ENCODE measurements around the gene KEL. TPM values are rescaled to one million over a fixed set of nuclear protein-coding genes. Genes with fewer than 3 reads are reported as not detected.

Gene KEL
- total and polyA plus RNA-seq, 8 donors = 0.23 to 3.1 (median 0.31) TPM; not detected in 3

- Histone ChIP-seq H3K36me3 (no peaks in the 10 kb centered on the region), H3K27ac (no peak overlapping the region), H3K4me3 (no peak overlapping the region), H3K4me1 (peaks cover 0 to 4% (median 3%) of the 10 kb centered on the region in 3 donors), H3K27me3 (no peaks in the 10 kb centered on the region), H3K9me3 (no peaks in the 10 kb centered on the region)
- intact Hi-C loops (cut with DNase I) = no loop called here
- ATAC-seq = no peak
- no peak for FAIRE-seq
- TF ChIP-seq CTCF (IDR thresholded peaks at IDR 0.05) = no peak
- DNase-seq = no peak
- 84 to 85% methylated on average over 8 of the region's 8 CpGs for WGBS, 2 donors
Observed at GRCh38 chr7:142915315-142915714, 46.8 kb downstream of the KEL start.

- WGBS, 2 donors = 68 to 74% methylated on average over 1 of the region's 1 CpG
- DNase-seq = no peak
- no peak for FAIRE-seq
Observed at GRCh38 chr7:142914121-142914520, 48.0 kb downstream of the KEL start.

GRCh38 chr7:142913566-142913965, 48.6 kb downstream of the KEL start:
- Histone ChIP-seq H3K27me3 (no peaks in the 10 kb centered on the region), H3K4me1 (peaks cover 4 to 10% (median 9%) of the 10 kb centered on the region in 3 donors), H3K9me3 (no peaks in the 10 kb centered on the region), H3K27ac (no peak overlapping the region), H3K36me3 (no peaks in the 10 kb centered on the region), H3K4me3 (no peak overlapping the region)
- intact Hi-C loops (cut with DNase I) = no loop called here
- 75 to 85% methylated on average over 2 of the region's 2 CpGs for WGBS, 2 donors
- TF ChIP-seq CTCF (IDR thresholded peaks at IDR 0.05) = no peak
- no peak for ATAC-seq
- FAIRE-seq = no peak
- no peak for DNase-seq

More at GRCh38 chr7:142914121-142914520, 48.0 kb downstream of the KEL start:
- peaks cover 4 to 10% (median 9%) of the 10 kb centered on the region in 3 donors for H3K4me1 ChIP-seq
- TF ChIP-seq CTCF (IDR thresholded peaks at IDR 0.05) = no peak
- intact Hi-C loops (cut with DNase I) = no loop called here
- ATAC-seq = no peak
- no peaks in the 10 kb centered on the region for H3K9me3 ChIP-seq
- H3K27me3 ChIP-seq = no peaks in the 10 kb centered on the region
- no peak overlapping the region for H3K4me3 ChIP-seq
- H3K27ac ChIP-seq = no peak overlapping the region
- no peaks in the 10 kb centered on the region for H3K36me3 ChIP-seq

GRCh38 chr7:142913051-142913450, 49.1 kb downstream of the KEL start:
- no peak for TF ChIP-seq CTCF (IDR thresholded peaks at IDR 0.05)

GRCh38 chr7:142910481-142910880, 51.7 kb downstream of the KEL start:
- Histone ChIP-seq H3K9me3 (no peaks in the 10 kb centered on the region), H3K4me1 (peaks cover 4 to 10% (median 9%) of the 10 kb centered on the region in 3 donors), H3K4me3 (no peak overlapping the region), H3K36me3 (no peaks in the 10 kb centered on the region), H3K27me3 (no peaks in the 10 kb centered on the region), H3K27ac (peak overlapping the region in 3 of 4 donors; percentile 49 to 83 (median 79))
- no peak for TF ChIP-seq CTCF (IDR thresholded peaks at IDR 0.05)
- ATAC-seq = no peak
- DNase-seq = no peak
- intact Hi-C loops (cut with DNase I) = no loop called here
- no peak for FAIRE-seq
- 32 to 40% methylated on average over 2 of the region's 2 CpGs for WGBS, 2 donors

More at GRCh38 chr7:142913051-142913450, 49.1 kb downstream of the KEL start:
- no peaks in the 10 kb centered on the region for H3K27me3 ChIP-seq
- DNase-seq (no peak), FAIRE-seq (no peak), ATAC-seq (no peak)
- peaks cover 4 to 10% (median 9%) of the 10 kb centered on the region in 3 donors for H3K4me1 ChIP-seq
- no peaks in the 10 kb centered on the region for H3K36me3 ChIP-seq
- intact Hi-C loops (cut with DNase I) = no loop called here
- H3K4me3 ChIP-seq = no peak overlapping the region
- H3K9me3 ChIP-seq = no peaks in the 10 kb centered on the region
- 51 to 55% methylated on average over 3 of the region's 3 CpGs for WGBS, 2 donors
- no peak overlapping the region for H3K27ac ChIP-seq

Measured in pancreas (tissue), 10 donors.